Aorta (tissue), 5 donors: ENCODE results near the gene FMR1. TPM values are rescaled to one million over a fixed set of nuclear protein-coding genes. Genes with fewer than 3 reads are reported as not detected.

Experiments used
- ATAC-seq: fragments of 200-7000 bp; cut with Tn5 transposase; one replicate; pipeline ENCODE4 v1.9.1; 2022; ENCODE audit warnings: moderate library complexity; ENCODE audit not compliant: low FRiP score
- DNase-seq, 2 donors: peaks; one replicate each; pipeline ENCODE4 v3.0.0-alpha.2; 2020
- H3K27ac ChIP-seq, 2 donors: one replicate each; pipeline ENCODE4 v1.5.1; 2013; ENCODE audit warnings: low read length in 2 of 2, mild to moderate bottlenecking in 2 of 2, moderate library complexity in 2 of 2, control low read depth in 1 of 2, inconsistent platforms in 1 of 2, low read depth in 1 of 2
- H3K27me3 ChIP-seq, 2 donors: one replicate each; pipeline ENCODE4 v1.6.1; 2013; ENCODE audit warnings: control low read depth in 1 of 2, low read length in 1 of 2, mild to moderate bottlenecking in 1 of 2, moderate library complexity in 1 of 2; ENCODE audit not compliant: insufficient read depth in 2 of 2, control insufficient read depth in 1 of 2
- H3K36me3 ChIP-seq, 2 donors: one replicate each; pipeline ENCODE4 v1.6.1; 2013; ENCODE audit warnings: control low read depth in 1 of 2, low read length in 1 of 2, mild to moderate bottlenecking in 1 of 2; ENCODE audit not compliant: insufficient read depth in 2 of 2, control insufficient read depth in 1 of 2
- H3K4me1 ChIP-seq, 2 donors: one replicate each; pipeline ENCODE4 v1.6.1; 2013; ENCODE audit warnings: low read length in 2 of 2, control low read depth in 1 of 2, mild to moderate bottlenecking in 1 of 2, moderate library complexity in 1 of 2; ENCODE audit not compliant: insufficient read depth in 2 of 2, control insufficient read depth in 1 of 2
- H3K4me3 ChIP-seq, 2 donors: one replicate each; pipeline ENCODE4 v1.5.1; 2013; ENCODE audit warnings: low read length in 2 of 2, control low read depth in 1 of 2, mild to moderate bottlenecking in 1 of 2
- H3K9me3 ChIP-seq: one replicate; pipeline ENCODE4 v1.6.1; 2013; ENCODE audit warnings: mild to moderate bottlenecking, low read length; ENCODE audit not compliant: control insufficient read depth
- WGBS, 2 donors: extraction: QIAGEN DNeasy Blood & Tissue Kit; methylation state at CpG; one replicate each; pipeline ENCODE4 v1.1.7; 2013; 5-methylcytosine and 5-hydroxymethylcytosine counted together
- intact Hi-C, 2 donors: fragments of 100-400 bp; cut with DNase I; formaldehyde crosslinking; loops; one replicate each; pipeline versions ENCODE4 v1.14.2 to v1.15.0; 2022
- long read RNA-seq, 2 donors: library from polyadenylated mRNA; unstranded; transcript quantifications; one replicate each; pipeline ENCODE4 v2.0.0, GENCODE V29; 2020 to 2021
- polyA plus RNA-seq, 2 donors: library from polyadenylated mRNA; stranded (reverse); fragments of 200-250 nt; gene quantifications; one replicate each; pipeline ENCODE4 v1.2.3, GENCODE V29; 2013
- total RNA-seq, 2 donors: library from RNA; stranded (reverse); fragmentation: NEBNext Ultra II Directional; extraction: Animal tissue kit (Norgen Biotek cat#: 25700); gene quantifications; one replicate each; pipeline ENCODE4 v1.2.1, GENCODE V29; 2021
- donor health status: healthy with polysubstance abuse.
- donor health status: Bipolar disorder and iron deficiency.
- donor health status: DM: no; HTN: no; CAD: no.
- donor health status: DM: no; HTN: no; CAD: no.
- donor health status: DM: yes; HTN: yes; CAD: no.

FMR1 gene
- total RNA-seq (10 to 100 TPM; 45.8 to 51.8 TPM), polyA plus RNA-seq (10 to 100 TPM; 25.4 to 26.4 TPM)
- long read RNA-seq, donor 1, partial matches to known transcripts: 1 of 5 reads
- long read RNA-seq, donor 1, other reads (novel, unspliced or antisense): 4 of 5 reads
- long read RNA-seq, donor 2, full-length matches to known transcripts: 5 of 20 reads
- long read RNA-seq, donor 2, partial matches to known transcripts: 2 of 20 reads
- long read RNA-seq, donor 2, other reads (novel, unspliced or antisense): 13 of 20 reads

GRCh38 chrX:147911192-147912022 is at the start of gene FMR1:
FMR1 (plus strand) TSS chrX:147911919; CDS start chrX:147912180, 261 bp downstream.
- intact Hi-C loops: no loop called here
- ATAC-seq: peak; percentile 94
- Histone ChIP-seq H3K4me3 (peak within 1 kb of the TSS; percentile 24 to 29), H3K9me3 (no peaks in the 10 kb centered on the region), H3K27me3 (no peaks in the 10 kb centered on the region), H3K27ac (peak within 1 kb of the TSS in 1 of 2 donors; percentile 75), H3K4me1 (no peaks in the 10 kb centered on the region), H3K36me3 (no peaks in the 10 kb centered on the region)
- 4 to 47% methylated on average over 45 to 66 of the region's 66 CpGs for WGBS, 2 donors
- peak; percentile 96 for DNase-seq

GRCh38 chrX:147875866-147876596 is 35.7 kb upstream of the FMR1 start:
- no peaks in the 10 kb centered on the region for H3K36me3 ChIP-seq

GRCh38 chrX:147876849-147877646 is 34.7 kb upstream of the FMR1 start:
- no peaks in the 10 kb centered on the region for H3K9me3 ChIP-seq
- H3K27me3 ChIP-seq: no peaks in the 10 kb centered on the region
- no peak overlapping the region for H3K4me3 ChIP-seq
- no peak overlapping the region for H3K27ac ChIP-seq
- 73 to 82% methylated on average over 4 of the region's 4 CpGs for WGBS, 2 donors
- DNase-seq (no peak), ATAC-seq (no peak)
- no peaks in the 10 kb centered on the region for H3K36me3 ChIP-seq
- no peaks in the 10 kb centered on the region for H3K4me1 ChIP-seq
- intact Hi-C loops: no loop called here

More at GRCh38 chrX:147875866-147876596, 35.7 kb upstream of the FMR1 start:
- Histone ChIP-seq H3K4me1 (no peaks in the 10 kb centered on the region), H3K4me3 (no peak overlapping the region), H3K27ac (no peak overlapping the region), H3K9me3 (no peaks in the 10 kb centered on the region), H3K27me3 (no peaks in the 10 kb centered on the region)
- DNase-seq: no peak
- intact Hi-C loops: no loop called here
- 70 to 84% methylated on average over 7 of the region's 7 CpGs for WGBS, 2 donors
- ATAC-seq: no peak

- H3K4me3 ChIP-seq: no peak overlapping the region
- H3K27ac ChIP-seq: no peak overlapping the region
- no peak for DNase-seq
- H3K4me1 ChIP-seq: no peaks in the 10 kb centered on the region
- H3K36me3 ChIP-seq: no peaks in the 10 kb centered on the region
- intact Hi-C loops: no loop called here
- no peak for ATAC-seq
- no peaks in the 10 kb centered on the region for H3K27me3 ChIP-seq
- WGBS, 2 donors: 67 to 84% methylated on average over 5 of the region's 5 CpGs
- H3K9me3 ChIP-seq: no peaks in the 10 kb centered on the region
Observed at GRCh38 chrX:147877726-147878125, 34.0 kb upstream of the FMR1 start.

GRCh38 chrX:147884958-147885357 is 26.8 kb upstream of the FMR1 start:
- intact Hi-C loops: no loop called here

GRCh38 chrX:147890756-147891155 is 21.0 kb upstream of the FMR1 start:
- WGBS, 2 donors: 17 to 31% methylated on average over 1 of the region's 1 CpG
- Histone ChIP-seq H3K4me1 (no peaks in the 10 kb centered on the region), H3K4me3 (no peak overlapping the region), H3K27me3 (no peaks in the 10 kb centered on the region), H3K9me3 (no peaks in the 10 kb centered on the region), H3K36me3 (no peaks in the 10 kb centered on the region), H3K27ac (no peak overlapping the region)
- no peak for DNase-seq
- intact Hi-C loops: no loop called here
- ATAC-seq: no peak

More at GRCh38 chrX:147884958-147885357, 26.8 kb upstream of the FMR1 start:
- H3K27ac ChIP-seq: no peak overlapping the region
- ATAC-seq: peak; percentile 36
- WGBS, 2 donors: 24 to 36% methylated on average over 2 of the region's 2 CpGs
- no peak for DNase-seq
- H3K9me3 ChIP-seq: no peaks in the 10 kb centered on the region
- no peaks in the 10 kb centered on the region for H3K27me3 ChIP-seq
- no peaks in the 10 kb centered on the region for H3K4me1 ChIP-seq
- no peaks in the 10 kb centered on the region for H3K36me3 ChIP-seq
- no peak overlapping the region for H3K4me3 ChIP-seq

GRCh38 chrX:147891896-147892295 is 19.8 kb upstream of the FMR1 start:
- DNase-seq: no peak
- 43 to 50% methylated on average over 1 of the region's 1 CpG for WGBS, 2 donors
- Histone ChIP-seq H3K9me3 (no peaks in the 10 kb centered on the region), H3K4me1 (no peaks in the 10 kb centered on the region), H3K27ac (no peak overlapping the region), H3K4me3 (no peak overlapping the region), H3K27me3 (no peaks in the 10 kb centered on the region), H3K36me3 (no peaks in the 10 kb centered on the region)
- no peak for ATAC-seq
- intact Hi-C loops: no loop called here

GRCh38 chrX:147893741-147894140 is 18.0 kb upstream of the FMR1 start:
- no peak for DNase-seq
- ATAC-seq: no peak
- intact Hi-C loops: no loop called here
- H3K27me3 ChIP-seq: no peaks in the 10 kb centered on the region
- H3K4me1 ChIP-seq: no peaks in the 10 kb centered on the region
- H3K27ac ChIP-seq: no peak overlapping the region
- H3K4me3 ChIP-seq: no peak overlapping the region
- no peaks in the 10 kb centered on the region for H3K9me3 ChIP-seq
- H3K36me3 ChIP-seq: no peaks in the 10 kb centered on the region
